ENCODE data around the gene GHRHR. TPM values are rescaled to one million over a fixed set of nuclear protein-coding genes. Genes with fewer than 3 reads are reported as not detected.

GHRHR gene
- total and polyA plus RNA-seq, 4 experiments from 2014 or later, result not detected

DNA sequence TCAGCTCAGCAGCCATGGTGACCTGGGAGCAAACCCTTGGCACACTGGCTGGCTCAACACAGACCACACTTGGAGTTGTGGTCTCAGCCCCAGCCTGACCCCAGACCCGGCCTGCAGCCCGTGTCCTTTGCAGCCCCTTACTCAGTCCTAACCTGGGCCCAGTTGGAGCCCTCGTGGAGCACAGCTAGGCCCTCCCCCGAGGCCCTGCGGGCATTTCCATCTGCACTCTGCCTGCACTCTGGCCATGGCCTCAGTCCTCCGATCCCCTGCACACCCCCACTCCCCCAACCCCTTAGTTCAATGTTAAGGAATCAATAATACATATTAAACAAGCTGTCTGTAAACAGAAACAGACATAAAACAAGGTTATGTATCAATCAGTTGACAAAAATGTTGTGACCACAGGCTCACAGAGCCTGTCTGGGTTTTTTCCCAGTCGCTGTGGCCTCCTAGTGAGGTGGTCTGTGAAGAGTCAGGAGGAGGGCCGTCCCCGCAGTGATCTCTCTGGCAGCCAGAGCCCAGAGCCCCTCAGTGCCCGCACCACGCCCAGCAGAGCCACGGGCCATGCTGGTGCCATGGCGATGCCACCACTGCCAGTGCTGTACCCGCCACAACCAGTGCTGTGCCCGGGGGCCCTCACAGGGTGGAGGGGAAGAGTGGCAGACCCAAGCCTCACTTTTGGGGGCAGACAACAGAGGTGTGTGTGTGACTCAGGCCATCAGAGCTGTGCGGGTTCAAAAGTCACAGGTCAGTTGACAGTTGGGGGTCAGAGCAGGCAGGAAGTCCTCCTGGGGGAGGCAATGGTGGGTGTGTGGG, 25.5 kb downstream of the GHRHR start:
- H3K27ac Mint-ChIP-seq, result no peak overlapping the region
- Histone ChIP-seq H3K27ac (ENCODE audit: low read depth, low read length) (no peak overlapping the region), H3K4me1 (ENCODE audit: insufficient read depth, low read length) (peaks cover 4% of the 10 kb centered on the region), H3K4me3 (ENCODE audit: low read length in 2 of 2) (no peak overlapping the region), H3K9me3 (ENCODE audit: control insufficient read depth in 1 of 2, low read length in 2 of 2) (no peaks in the 10 kb centered on the region), H3K36me3 (ENCODE audit: insufficient read depth, low read length) (no peaks in the 10 kb centered on the region), H3K27me3 (ENCODE audit: insufficient read depth, low read length) (no peaks in the 10 kb centered on the region)
- DNase-seq, result no peak
- CTCF ChIA-PET (ENCODE audit: partially characterized antibody), result interaction anchor here (2.6 kb wide), 1 partner anchor 7 kb away, joined by 14 read pairs; no protein-coding TSS in a partner anchor
- intact Hi-C loops (cut with micrococcal nuclease), result no loop called here
- H3K27me3 Mint-ChIP-seq, result peaks cover 12% of the 10 kb centered on the region in 2 donors
- H3K36me3 Mint-ChIP-seq, result no peaks in the 10 kb centered on the region
- POLR2A ChIA-PET (ENCODE audit: partially characterized antibody), result no interaction called here
- H3K4me1 Mint-ChIP-seq, result peaks cover 3 to 24% (median 7%) of the 10 kb centered on the region in 4 donors
- no peak overlapping the region for H3K4me3 Mint-ChIP-seq
- H3K9me3 Mint-ChIP-seq, result no peaks in the 10 kb centered on the region

DNA sequence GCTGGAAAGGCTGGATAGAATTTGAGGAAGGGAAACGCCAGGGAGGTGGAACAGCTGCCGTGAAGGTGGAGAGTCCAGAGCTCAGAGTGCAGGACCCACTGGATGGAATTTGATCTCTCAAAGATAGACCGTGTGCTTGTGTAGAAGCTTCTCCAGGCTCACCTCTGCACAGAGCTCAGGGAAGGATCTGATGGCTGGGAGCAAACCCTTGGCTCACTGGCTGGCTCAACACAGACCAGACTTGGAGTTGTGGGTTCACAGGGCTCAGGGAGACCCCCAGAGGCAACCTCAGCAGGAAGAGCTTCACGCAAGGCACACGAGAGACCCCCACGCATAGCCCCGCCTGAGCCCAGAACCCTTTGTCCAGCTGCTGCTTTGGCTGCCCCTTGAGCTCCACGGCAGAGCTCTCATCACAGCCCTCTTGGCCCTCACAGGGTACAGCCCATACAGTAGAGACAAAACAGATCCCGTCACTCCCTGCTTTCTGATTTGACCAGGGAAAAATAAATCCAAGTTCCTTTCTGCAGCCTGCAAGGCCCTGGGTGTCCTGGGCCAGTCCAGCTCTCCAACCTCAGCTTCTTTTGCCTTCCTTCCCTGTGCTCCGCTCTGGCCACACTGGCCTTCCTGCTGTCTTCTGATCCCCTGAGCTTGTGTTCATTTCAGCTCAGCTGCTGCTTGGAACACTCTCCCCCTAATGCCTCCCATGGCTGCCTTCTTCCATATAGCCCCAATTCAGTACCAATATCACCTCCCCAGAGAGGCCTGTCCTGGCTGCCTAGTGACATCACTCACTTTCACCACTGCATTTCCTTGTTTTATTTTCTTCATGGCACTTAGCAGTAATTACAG, 26.3 kb downstream of the GHRHR start:
- POLR2A ChIA-PET (ENCODE audit: partially characterized antibody), result no interaction called here
- Mint-ChIP-seq H3K4me1 (peaks cover 3 to 18% (median 7%) of the 10 kb centered on the region in 4 donors), H3K36me3 (no peaks in the 10 kb centered on the region), H3K27me3 (peaks cover 11 to 12% of the 10 kb centered on the region in 2 donors), H3K4me3 (peak overlapping the region in 1 of 8 donors; percentile 29), H3K9me3 (no peaks in the 10 kb centered on the region), H3K27ac (peak overlapping the region in 1 of 7 donors; percentile 72)
- no peaks in the 10 kb centered on the region for H3K9me3 ChIP-seq (ENCODE audit: control insufficient read depth in 1 of 2, low read length in 2 of 2)
- H3K4me1 ChIP-seq (ENCODE audit: insufficient read depth, low read length), result peaks cover 4% of the 10 kb centered on the region
- no peaks in the 10 kb centered on the region for H3K36me3 ChIP-seq (ENCODE audit: insufficient read depth, low read length)
- H3K27me3 ChIP-seq (ENCODE audit: insufficient read depth, low read length), result no peaks in the 10 kb centered on the region
- intact Hi-C loops (cut with micrococcal nuclease), result no loop called here
- H3K27ac ChIP-seq (ENCODE audit: low read depth, low read length), result no peak overlapping the region
- DNase-seq, result no peak
- CTCF ChIA-PET (ENCODE audit: partially characterized antibody), result interaction anchor here (2.6 kb wide), 1 partner anchor 8 kb away, joined by 14 read pairs; no protein-coding TSS in a partner anchor
- H3K4me3 ChIP-seq (ENCODE audit: low read length in 2 of 2), result no peak overlapping the region

DNA sequence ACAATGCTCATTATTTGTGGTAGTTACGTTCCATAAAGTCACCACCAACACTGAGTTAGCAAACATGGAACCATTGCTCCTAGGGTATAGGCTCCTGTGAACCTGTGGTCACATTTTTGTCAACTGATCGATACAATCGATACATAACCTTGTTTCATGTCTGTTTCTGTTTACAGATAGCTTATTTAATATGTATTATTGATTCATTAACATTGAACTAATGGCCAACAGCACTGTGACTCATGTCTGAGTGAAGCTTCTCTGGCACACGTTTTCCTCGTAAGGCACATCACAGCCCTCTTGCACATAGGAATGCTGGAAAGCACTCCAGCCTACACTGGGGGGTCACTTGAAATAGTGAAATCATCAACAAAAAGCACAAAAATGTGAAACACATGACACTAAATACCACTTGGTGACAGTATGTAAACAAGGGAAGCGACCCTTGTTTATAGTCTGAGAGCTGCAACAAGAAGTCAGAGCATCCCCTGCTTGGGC, 27.0 kb downstream of the GHRHR start:
- no peaks in the 10 kb centered on the region for H3K9me3 ChIP-seq (ENCODE audit: control insufficient read depth in 1 of 2, low read length in 2 of 2)
- ChIA-PET POLR2A (ENCODE audit: partially characterized antibody) (no interaction called here), CTCF (ENCODE audit: partially characterized antibody) (interaction anchor here (2.6 kb wide), 1 partner anchor 9 kb away, joined by 14 read pairs; no protein-coding TSS in a partner anchor)
- no peak overlapping the region for H3K4me3 Mint-ChIP-seq
- H3K27me3 ChIP-seq (ENCODE audit: insufficient read depth, low read length), result no peaks in the 10 kb centered on the region
- no peak overlapping the region for H3K4me3 ChIP-seq (ENCODE audit: low read length in 2 of 2)
- H3K9me3 Mint-ChIP-seq, result no peaks in the 10 kb centered on the region
- H3K36me3 Mint-ChIP-seq, result no peaks in the 10 kb centered on the region
- H3K27ac Mint-ChIP-seq, result no peak overlapping the region
- peaks cover 3 to 11% (median 6%) of the 10 kb centered on the region in 4 donors for H3K4me1 Mint-ChIP-seq
- intact Hi-C loops (cut with micrococcal nuclease), result no loop called here
- no peaks in the 10 kb centered on the region for H3K36me3 ChIP-seq (ENCODE audit: insufficient read depth, low read length)
- H3K27ac ChIP-seq (ENCODE audit: low read depth, low read length), result no peak overlapping the region
- DNase-seq, result no peak
- peaks cover 4% of the 10 kb centered on the region for H3K4me1 ChIP-seq (ENCODE audit: insufficient read depth, low read length)
- H3K27me3 Mint-ChIP-seq, result peaks cover 8 to 11% of the 10 kb centered on the region in 2 donors

DNA sequence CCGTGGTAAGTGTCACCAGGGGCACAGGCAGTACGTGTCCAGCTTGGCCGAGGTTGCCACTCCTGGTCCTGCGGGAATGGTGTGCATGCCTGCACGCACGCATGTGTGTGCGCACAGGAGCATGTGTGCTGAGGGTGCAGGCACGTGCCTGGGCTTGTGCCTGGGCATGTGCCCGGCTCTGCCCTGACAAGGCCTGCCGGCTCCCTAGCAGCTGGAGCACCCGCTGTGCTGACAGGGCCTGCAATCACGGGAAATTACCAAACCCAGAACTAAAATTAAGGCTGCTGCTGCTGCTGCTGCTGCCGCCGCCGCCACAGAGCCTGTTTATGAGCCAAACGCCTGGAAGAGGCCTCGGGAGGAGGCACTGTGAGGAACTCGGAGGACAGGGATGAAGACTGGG, 28.7 kb downstream of the GHRHR start:
- Histone ChIP-seq H3K4me3 (ENCODE audit: low read length in 2 of 2) (no peak overlapping the region), H3K27ac (ENCODE audit: low read depth, low read length) (no peak overlapping the region), H3K27me3 (ENCODE audit: insufficient read depth, low read length) (no peaks in the 10 kb centered on the region), H3K9me3 (ENCODE audit: control insufficient read depth in 1 of 2, low read length in 2 of 2) (no peaks in the 10 kb centered on the region), H3K36me3 (ENCODE audit: insufficient read depth, low read length) (no peaks in the 10 kb centered on the region), H3K4me1 (ENCODE audit: insufficient read depth, low read length) (peaks cover 2% of the 10 kb centered on the region)
- Mint-ChIP-seq H3K27ac (no peak overlapping the region), H3K4me1 (peaks cover 1 to 3% (median 2%) of the 10 kb centered on the region in 4 donors), H3K36me3 (no peaks in the 10 kb centered on the region), H3K9me3 (no peaks in the 10 kb centered on the region), H3K27me3 (peaks cover 3 to 7% of the 10 kb centered on the region in 2 donors), H3K4me3 (peak overlapping the region in 1 of 8 donors; percentile 48)
- intact Hi-C loops (cut with micrococcal nuclease), result no loop called here
- ChIA-PET POLR2A (ENCODE audit: partially characterized antibody) (no interaction called here), CTCF (ENCODE audit: partially characterized antibody) (interaction anchor here (2.6 to 4.2 kb wide), 2 partner anchors 8 to 10 kb away, joined by 14 to 39 read pairs; no protein-coding TSS in a partner anchor)
- no peak for DNase-seq

DNA sequence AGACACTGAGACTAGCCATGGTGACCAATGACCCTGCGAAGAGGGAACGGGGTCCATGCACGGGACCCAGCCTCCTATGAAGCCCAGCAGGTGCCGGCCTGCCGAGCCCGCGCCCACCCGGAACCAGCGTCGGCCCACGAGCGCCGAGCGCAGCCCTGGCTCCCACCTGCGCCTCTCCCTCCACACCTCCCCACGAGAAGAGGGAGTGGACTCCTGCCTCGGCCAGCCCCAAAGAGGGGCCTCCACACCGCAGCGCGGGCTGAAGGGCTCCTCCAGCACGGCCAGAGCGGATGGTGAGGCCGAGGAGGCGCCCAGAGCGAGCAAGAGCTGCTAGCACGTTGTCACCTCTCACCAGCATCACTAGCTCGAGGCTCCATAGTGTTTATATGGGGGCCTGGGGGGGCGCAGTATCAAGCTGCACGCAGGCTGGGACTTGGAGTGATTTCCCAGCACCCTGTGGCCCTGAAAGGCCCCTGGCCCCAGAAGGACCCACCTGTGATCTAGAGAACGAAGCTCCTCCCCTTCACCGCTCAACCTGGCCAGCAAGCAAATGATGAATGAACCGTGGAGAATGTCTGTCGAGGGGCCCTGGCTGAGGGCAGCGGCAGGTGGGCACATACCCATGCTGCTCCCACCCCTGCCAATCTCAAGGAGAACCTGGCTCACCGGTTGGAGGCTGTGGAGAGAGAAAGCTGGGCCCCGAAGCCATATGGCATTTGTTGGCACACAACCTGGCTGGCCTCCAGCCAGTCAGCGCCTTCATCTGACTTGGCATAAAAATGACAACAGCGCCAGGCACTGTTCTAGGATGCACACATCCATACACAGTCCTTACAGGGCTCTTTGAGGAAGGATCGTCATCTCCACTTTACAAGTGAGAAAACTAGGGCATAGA, 30.7 kb downstream of the GHRHR start:
- CTCF ChIA-PET (ENCODE audit: partially characterized antibody), result interaction anchor here (1.0 to 4.2 kb wide), 2 partner anchors 9 to 11 kb away, joined by 3 to 39 read pairs; no protein-coding TSS in a partner anchor
- Histone ChIP-seq H3K36me3 (ENCODE audit: insufficient read depth, low read length) (no peaks in the 10 kb centered on the region), H3K9me3 (ENCODE audit: control insufficient read depth in 1 of 2, low read length in 2 of 2) (no peaks in the 10 kb centered on the region), H3K27me3 (ENCODE audit: insufficient read depth, low read length) (no peaks in the 10 kb centered on the region), H3K4me1 (ENCODE audit: insufficient read depth, low read length) (no peaks in the 10 kb centered on the region), H3K4me3 (ENCODE audit: low read length in 2 of 2) (no peak overlapping the region), H3K27ac (ENCODE audit: low read depth, low read length) (no peak overlapping the region)
- no peak for DNase-seq
- intact Hi-C loops (cut with micrococcal nuclease), result no loop called here
- Mint-ChIP-seq H3K4me3 (no peak overlapping the region), H3K9me3 (no peaks in the 10 kb centered on the region), H3K36me3 (no peaks in the 10 kb centered on the region), H3K4me1 (peaks cover 0 to 1% (median 0%) of the 10 kb centered on the region in 4 donors), H3K27me3 (peaks cover 2 to 6% of the 10 kb centered on the region in 2 donors), H3K27ac (no peak overlapping the region)
- POLR2A ChIA-PET (ENCODE audit: partially characterized antibody), result no interaction called here

DNA sequence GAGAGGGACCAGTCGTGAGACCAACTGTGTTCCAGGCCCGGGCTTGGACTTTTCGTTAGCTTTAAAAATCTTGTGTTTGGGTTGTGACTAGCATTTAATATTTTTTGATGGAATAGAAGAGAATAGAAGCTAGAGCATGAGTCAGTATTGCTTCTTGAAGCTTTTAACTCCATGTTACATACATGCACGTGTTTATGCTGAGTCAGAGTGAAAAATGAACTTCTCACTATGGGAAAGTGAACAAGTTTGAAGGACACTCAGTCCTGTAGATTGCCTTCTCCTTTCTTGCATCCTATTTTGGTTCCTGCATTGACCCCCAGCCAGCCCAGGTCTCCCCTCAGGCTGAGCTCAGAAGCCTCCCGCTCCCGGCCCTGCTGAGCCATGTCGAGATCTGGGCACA, 31.8 kb downstream of the GHRHR start:
- H3K27me3 ChIP-seq (ENCODE audit: insufficient read depth, low read length), result no peaks in the 10 kb centered on the region
- H3K4me1 ChIP-seq (ENCODE audit: insufficient read depth, low read length), result no peaks in the 10 kb centered on the region
- POLR2A ChIA-PET (ENCODE audit: partially characterized antibody), result no interaction called here
- Mint-ChIP-seq H3K9me3 (no peaks in the 10 kb centered on the region), H3K27me3 (peaks cover 0 to under 1% of the 10 kb centered on the region in 2 donors), H3K36me3 (no peaks in the 10 kb centered on the region), H3K4me3 (no peak overlapping the region), H3K4me1 (no peaks in the 10 kb centered on the region), H3K27ac (no peak overlapping the region)
- DNase-seq, result no peak
- no peaks in the 10 kb centered on the region for H3K9me3 ChIP-seq (ENCODE audit: control insufficient read depth in 1 of 2, low read length in 2 of 2)
- no peak overlapping the region for H3K27ac ChIP-seq (ENCODE audit: low read depth, low read length)
- no peaks in the 10 kb centered on the region for H3K36me3 ChIP-seq (ENCODE audit: insufficient read depth, low read length)
- CTCF ChIA-PET (ENCODE audit: partially characterized antibody), result interaction anchor here (4.2 kb wide), 1 partner anchor 12 kb away, joined by 39 read pairs; no protein-coding TSS in a partner anchor
- intact Hi-C loops (cut with micrococcal nuclease), result no loop called here
- H3K4me3 ChIP-seq (ENCODE audit: low read length in 2 of 2), result no peak overlapping the region
